Right lobe of liver (tissue), 6 donors: ENCODE data around the gene RNPS1. TPM values are rescaled to one million over a fixed set of nuclear protein-coding genes. Genes with fewer than 3 reads are reported as not detected.

Experiments
- ATAC-seq, 4 donors: fragments of 200-7000 bp; cut with Tn5 transposase; one replicate each; pipeline ENCODE4 v1.9.1; 2020; ENCODE audit warnings: mild to moderate bottlenecking in 4 of 4, moderate library complexity in 4 of 4
- DNase-seq, 3 donors: peaks; one replicate each; pipeline ENCODE4 v3.0.0-alpha.2; 2020
- H3K27ac ChIP-seq, 3 donors: fragments of 200-600 bp; one replicate each; pipeline ENCODE4 v1.8.0; 2022
- H3K27me3 ChIP-seq, 2 donors: fragments of 200-600 bp; one replicate each; pipeline ENCODE4 v1.8.0; 2022
- H3K36me3 ChIP-seq, 4 donors: fragments of 200-600 bp; sonication (generic) in 1 of 4; one replicate each; pipeline versions ENCODE4 v1.5.1 to v1.8.0; 2017 to 2022; ENCODE audit warnings: control low read depth in 1 of 4
- H3K4me1 ChIP-seq, 4 donors: fragments of 200-600 bp; sonication (generic) in 1 of 4; one replicate each; pipeline versions ENCODE4 v1.5.1 to v1.8.0; 2017 to 2022; ENCODE audit warnings: control low read depth in 1 of 4
- H3K4me3 ChIP-seq, 3 donors: fragments of 200-600 bp; one replicate each; pipeline ENCODE4 v1.8.0; 2022
- H3K9me3 ChIP-seq, 4 donors: fragments of 200-600 bp; sonication (generic) in 1 of 4; one replicate each; pipeline versions ENCODE4 v1.5.1 to v1.8.0; 2017 to 2022; ENCODE audit warnings: control low read depth in 1 of 4
- POLR2A ChIP-seq: fragments of 450-650 bp; IDR thresholded peaks from one replicate; pipeline ENCODE4 v1.6.1; 2017; ENCODE audit warnings: antibody characterized with exemption, mild to moderate bottlenecking
- WGBS: methylation state at CpG from one replicate; pipeline ENCODE4 v1.1.6; 2018; ENCODE audit warnings: low coverage, low lambda C conversion rate; ENCODE audit not compliant: insufficient coverage; ENCODE audit errors: missing lambda C conversion rate; 5-methylcytosine and 5-hydroxymethylcytosine counted together
- intact Hi-C, 2 donors: fragments of 100-400 bp; cut with DNase I; formaldehyde crosslinking; loops; one replicate each; pipeline versions ENCODE4 v1.11.2 to v1.14.1; 2022
- total RNA-seq, 6 experiments: library from RNA; depleted of rRNA in 2 of 6; stranded (reverse); fragments of >200 nt in 2 of 6; fragmentation: NEBNext Ultra II Directional in 3 of 6; extraction: Animal tissue kit (Norgen Biotek cat#: 25700) in 3 of 6; gene quantifications; one replicate each; pipeline versions ENCODE4 v1.1.0 to v1.2.4, GENCODE V29; 2016 to 2023
- TF ChIP-seq, protein P1 (sequence below), 4 donors: fragments of 200-600 bp in 3 of 4; fragments of 450-650 bp in 1 of 4; IDR thresholded peaks; one replicate each; pipeline versions ENCODE4 v1.5.1 to v1.8.0; 2016 to 2022; ENCODE audit warnings: antibody characterized with exemption in 4 of 4, mild to moderate bottlenecking in 2 of 4
- donor health status: DM: no; HTN: yes; CAD: no.
- donor health status: DM: no; HTN: no; CAD: no.
- donor health status: DM: no; HTN: no; CAD: no.
- donor health status: DM: no; HTN: yes; CAD: no.
- donor health status: DM: no; HTN: yes; CAD: no.

RNPS1 gene
- total RNA-seq, 6 experiments from 2014 or later, result 29.0 to 61.9 (median 38.9) TPM

DNA sequence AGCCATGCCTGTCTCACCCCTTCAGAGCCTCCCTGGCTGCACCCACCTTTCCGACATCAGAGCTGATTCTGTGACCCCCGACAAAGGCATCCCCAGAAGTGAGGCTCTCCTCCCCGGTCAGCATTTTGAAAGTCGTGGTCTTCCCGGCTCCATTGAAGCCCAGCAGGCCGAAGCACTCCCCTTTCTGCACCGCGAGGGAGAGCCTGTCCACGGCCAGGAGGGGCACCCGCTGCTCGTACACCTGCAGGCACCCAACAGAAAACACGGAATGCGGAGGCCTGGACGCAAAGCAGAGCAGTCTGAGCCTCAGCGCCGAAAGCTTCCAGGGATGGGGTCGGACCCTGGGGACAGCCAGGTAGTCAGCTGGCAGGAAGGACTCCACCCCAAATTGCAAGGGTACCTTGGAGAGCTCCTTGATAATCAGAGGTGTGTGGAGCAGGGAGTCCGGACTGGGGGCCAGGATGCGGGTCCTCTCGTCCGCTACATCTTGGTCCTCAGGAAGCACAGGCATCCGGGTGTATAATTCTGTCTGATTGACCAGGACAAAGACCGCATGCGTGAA is 13.1 kb upstream of the RNPS1 start:
- H3K9me3 ChIP-seq, result no peaks in the 10 kb centered on the region
- 77% methylated on average over 9 of the region's 24 CpGs for WGBS
- DNase-seq (no peak), ATAC-seq (no peak)
- intact Hi-C loops, result no loop called here
- TF ChIP-seq, protein P1, sequence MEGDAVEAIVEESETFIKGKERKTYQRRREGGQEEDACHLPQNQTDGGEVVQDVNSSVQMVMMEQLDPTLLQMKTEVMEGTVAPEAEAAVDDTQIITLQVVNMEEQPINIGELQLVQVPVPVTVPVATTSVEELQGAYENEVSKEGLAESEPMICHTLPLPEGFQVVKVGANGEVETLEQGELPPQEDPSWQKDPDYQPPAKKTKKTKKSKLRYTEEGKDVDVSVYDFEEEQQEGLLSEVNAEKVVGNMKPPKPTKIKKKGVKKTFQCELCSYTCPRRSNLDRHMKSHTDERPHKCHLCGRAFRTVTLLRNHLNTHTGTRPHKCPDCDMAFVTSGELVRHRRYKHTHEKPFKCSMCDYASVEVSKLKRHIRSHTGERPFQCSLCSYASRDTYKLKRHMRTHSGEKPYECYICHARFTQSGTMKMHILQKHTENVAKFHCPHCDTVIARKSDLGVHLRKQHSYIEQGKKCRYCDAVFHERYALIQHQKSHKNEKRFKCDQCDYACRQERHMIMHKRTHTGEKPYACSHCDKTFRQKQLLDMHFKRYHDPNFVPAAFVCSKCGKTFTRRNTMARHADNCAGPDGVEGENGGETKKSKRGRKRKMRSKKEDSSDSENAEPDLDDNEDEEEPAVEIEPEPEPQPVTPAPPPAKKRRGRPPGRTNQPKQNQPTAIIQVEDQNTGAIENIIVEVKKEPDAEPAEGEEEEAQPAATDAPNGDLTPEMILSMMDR (IDR thresholded peaks at IDR 0.05), result no peak
- TF ChIP-seq POLR2A, result no peak
- no peaks in the 10 kb centered on the region for H3K27me3 ChIP-seq
- H3K4me1 ChIP-seq, result no peaks in the 10 kb centered on the region
- no peaks in the 10 kb centered on the region for H3K36me3 ChIP-seq
- no peak overlapping the region for H3K4me3 ChIP-seq
- no peak overlapping the region for H3K27ac ChIP-seq

DNA sequence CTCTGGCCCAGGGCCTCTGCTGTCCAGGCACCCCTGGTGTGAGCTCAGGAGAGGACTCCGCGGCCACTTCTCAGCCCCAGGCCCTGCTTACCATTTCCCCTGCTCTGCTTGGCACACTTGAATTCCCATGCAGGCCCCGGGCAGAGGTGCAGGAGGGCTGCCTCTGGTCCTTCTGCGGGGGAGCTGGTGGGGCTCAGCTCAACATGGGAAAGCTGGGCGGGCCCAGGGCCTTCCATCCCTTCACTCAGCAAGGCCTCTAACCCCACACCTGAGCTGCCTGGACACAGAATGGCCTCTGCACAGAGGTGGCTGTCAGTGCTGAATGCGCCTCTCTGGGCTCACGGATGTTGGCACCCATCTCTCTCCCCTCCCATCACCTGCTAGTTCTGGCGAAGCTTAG is 12.5 kb upstream of the RNPS1 start:
- no peak overlapping the region for H3K27ac ChIP-seq
- no peak for ATAC-seq
- no peaks in the 10 kb centered on the region for H3K4me1 ChIP-seq
- no peaks in the 10 kb centered on the region for H3K27me3 ChIP-seq
- 100% methylated on average over 2 of the region's 8 CpGs for WGBS
- no peaks in the 10 kb centered on the region for H3K9me3 ChIP-seq
- H3K4me3 ChIP-seq, result no peak overlapping the region
- intact Hi-C loops, result no loop called here
- H3K36me3 ChIP-seq, result no peaks in the 10 kb centered on the region
- no peak for TF ChIP-seq POLR2A
- TF ChIP-seq, protein P1 (IDR thresholded peaks at IDR 0.05), result no peak
- DNase-seq, result no peak

DNA sequence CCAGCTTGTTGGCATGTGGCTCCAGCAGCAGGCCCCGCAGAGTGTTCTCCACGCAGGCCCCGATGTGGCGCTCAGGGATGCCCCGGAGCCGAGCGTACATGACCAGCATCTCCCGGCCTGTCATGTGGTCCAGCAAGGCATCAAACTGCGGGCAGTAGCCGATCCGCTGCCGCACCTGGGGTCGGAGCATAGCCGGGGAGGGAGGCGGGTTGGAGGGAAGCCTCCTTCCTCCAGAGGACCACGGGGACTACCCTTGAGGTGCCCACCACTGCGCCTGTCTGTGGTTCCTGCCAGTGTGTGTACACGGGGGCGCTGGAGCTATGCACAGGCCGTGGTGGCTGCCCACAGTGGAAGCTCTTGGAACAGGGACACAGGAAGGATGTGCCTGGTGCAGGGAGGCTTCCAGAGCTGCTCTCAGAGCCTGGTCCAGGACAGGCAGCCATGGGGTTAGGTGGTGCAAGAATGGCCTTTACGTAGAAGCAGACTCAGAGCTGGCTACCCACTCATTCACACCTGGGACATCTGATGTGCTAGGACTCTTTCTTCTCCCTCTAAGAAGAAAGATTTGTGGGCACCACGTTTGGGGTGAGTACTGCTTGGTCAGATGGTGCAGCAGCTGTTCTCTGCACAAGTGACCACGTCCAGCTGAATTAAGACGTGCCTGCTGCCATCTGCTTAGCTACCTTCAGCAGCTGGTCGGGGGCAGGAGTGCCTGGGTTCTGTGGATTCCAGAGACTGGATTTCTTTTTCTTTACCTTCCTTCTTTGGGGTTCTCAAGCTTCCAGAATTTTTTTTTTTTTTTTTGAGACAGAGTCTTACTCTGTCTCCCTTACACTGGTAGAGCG is 11.3 kb upstream of the RNPS1 start:
- WGBS, result 77% methylated on average over 6 of the region's 26 CpGs
- TF ChIP-seq POLR2A, result no peak
- TF ChIP-seq, protein P1 (IDR thresholded peaks at IDR 0.05), result no peak
- Histone ChIP-seq H3K36me3 (no peaks in the 10 kb centered on the region), H3K27me3 (no peaks in the 10 kb centered on the region), H3K9me3 (no peaks in the 10 kb centered on the region), H3K4me1 (no peaks in the 10 kb centered on the region), H3K4me3 (no peak overlapping the region), H3K27ac (no peak overlapping the region)
- DNase-seq (no peak), ATAC-seq (no peak)
- intact Hi-C loops, result no loop called here

DNA sequence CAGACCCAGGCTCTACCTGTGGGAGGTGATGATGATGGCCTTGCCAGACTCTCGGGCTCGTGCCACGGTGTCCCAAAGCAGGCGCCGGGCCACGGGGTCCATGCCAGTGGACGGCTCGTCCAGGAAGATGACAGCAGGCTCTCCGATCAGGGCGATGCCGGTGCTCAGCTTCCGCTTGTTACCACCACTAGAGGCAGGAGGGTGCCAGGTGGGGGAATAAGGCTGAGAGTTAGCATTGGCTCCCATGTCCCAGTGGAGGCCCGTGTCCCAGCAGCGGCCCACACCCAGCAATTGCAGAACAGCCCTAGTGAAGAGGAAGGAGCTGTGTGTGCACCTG is 10.3 kb upstream of the RNPS1 start:
- Histone ChIP-seq H3K36me3 (no peaks in the 10 kb centered on the region), H3K9me3 (no peaks in the 10 kb centered on the region), H3K27me3 (no peaks in the 10 kb centered on the region), H3K27ac (no peak overlapping the region), H3K4me1 (no peaks in the 10 kb centered on the region), H3K4me3 (no peak overlapping the region)
- ATAC-seq (no peak), DNase-seq (no peak)
- 60% methylated on average over 3 of the region's 14 CpGs for WGBS
- intact Hi-C loops, result no loop called here
- TF ChIP-seq, protein P1 (IDR thresholded peaks at IDR 0.05), result no peak
- no peak for TF ChIP-seq POLR2A
